Measurements from ENCODE around the gene LMF1.
"Not testable (repeated sequence)": the region's sequence is repeated elsewhere in the genome, so short reads cannot be mapped to it uniquely, and the experiment has no call there.

LMF1 gene

GRCh38 chr16:889586-889985 is 81.2 kb downstream of the LMF1 start:
- H3K36me3 ChIP-seq (ENCODE audit: insufficient read depth, insufficient read length, low read length), result peaks cover 5% of the 10 kb centered on the region
- no peak for TF ChIP-seq YY1 (IDR thresholded peaks at IDR 0.05; ENCODE audit: insufficient read depth, insufficient read length)
- no peak for TF ChIP-seq ZNF274 (IDR thresholded peaks at IDR 0.05; ENCODE audit: low read depth, low read length)
- TF ChIP-seq SUZ12 (IDR thresholded peaks at IDR 0.05; ENCODE audit: extremely low read depth, insufficient read depth, insufficient read length), result no peak
- peaks cover 5% of the 10 kb centered on the region for H3K9me3 ChIP-seq (ENCODE audit: insufficient read depth, low read length)
- H3K9ac ChIP-seq (ENCODE audit: insufficient read length, low read depth), result no peak overlapping the region
- DNase-seq (ENCODE audit: low read depth, low spot score), result no peak
- peaks cover 22% of the 10 kb centered on the region for H3K4me1 ChIP-seq (ENCODE audit: insufficient read depth, insufficient read length)
- H3K27me3 ChIP-seq (ENCODE audit: insufficient read depth, insufficient read length), result no peaks in the 10 kb centered on the region
- no peak overlapping the region for H3K4me3 ChIP-seq (ENCODE audit: insufficient read length, low read depth)

GRCh38 chr16:888901-889570 is 81.7 kb downstream of the LMF1 start:
- Histone ChIP-seq H3K27me3 (ENCODE audit: insufficient read depth, insufficient read length) (no peaks in the 10 kb centered on the region), H3K9me3 (ENCODE audit: insufficient read depth, low read length) (peaks cover 10% of the 10 kb centered on the region), H3K9ac (ENCODE audit: insufficient read length, low read depth) (no peak overlapping the region), H3K4me1 (ENCODE audit: insufficient read depth, insufficient read length) (peaks cover 19% of the 10 kb centered on the region), H3K4me3 (ENCODE audit: insufficient read length, low read depth) (no peak overlapping the region), H3K36me3 (ENCODE audit: insufficient read depth, insufficient read length, low read length) (peaks cover 5% of the 10 kb centered on the region)
- TF ChIP-seq ZNF274 (IDR thresholded peaks at IDR 0.05; ENCODE audit: low read depth, low read length), result no peak
- no peak for TF ChIP-seq SUZ12 (IDR thresholded peaks at IDR 0.05; ENCODE audit: extremely low read depth, insufficient read depth, insufficient read length)
- TF ChIP-seq YY1 (IDR thresholded peaks at IDR 0.05; ENCODE audit: insufficient read depth, insufficient read length), result no peak
- DNase-seq (ENCODE audit: low read depth, low spot score), result no peak

- not testable (repeated sequence) for H3K36me3 ChIP-seq (ENCODE audit: insufficient read depth, insufficient read length, low read length); H3K9ac ChIP-seq (ENCODE audit: insufficient read length, low read depth); H3K4me3 ChIP-seq (ENCODE audit: insufficient read length, low read depth); DNase-seq (ENCODE audit: low read depth, low spot score); H3K27me3 ChIP-seq (ENCODE audit: insufficient read depth, insufficient read length)
- H3K4me1 ChIP-seq (ENCODE audit: insufficient read depth, insufficient read length), result peaks cover 19% of the 10 kb centered on the region
- H3K9me3 ChIP-seq (ENCODE audit: insufficient read depth, low read length), result peaks cover 16% of the 10 kb centered on the region
These were observed 82.3 kb downstream of the LMF1 start for GRCh38 chr16:888456-888855.

- Histone ChIP-seq H3K36me3 (ENCODE audit: insufficient read depth, insufficient read length, low read length) (peaks cover 5% of the 10 kb centered on the region), H3K9ac (ENCODE audit: insufficient read length, low read depth) (no peak overlapping the region), H3K27me3 (ENCODE audit: insufficient read depth, insufficient read length) (no peaks in the 10 kb centered on the region), H3K4me1 (ENCODE audit: insufficient read depth, insufficient read length) (peaks cover 19% of the 10 kb centered on the region), H3K9me3 (ENCODE audit: insufficient read depth, low read length) (peaks cover 21% of the 10 kb centered on the region), H3K4me3 (ENCODE audit: insufficient read length, low read depth) (no peak overlapping the region)
- DNase-seq (ENCODE audit: low read depth, low spot score), result no peak
- TF ChIP-seq SUZ12 (IDR thresholded peaks at IDR 0.05; ENCODE audit: extremely low read depth, insufficient read depth, insufficient read length) (no peak), YY1 (IDR thresholded peaks at IDR 0.05; ENCODE audit: insufficient read depth, insufficient read length) (no peak), ZNF274 (IDR thresholded peaks at IDR 0.05; ENCODE audit: low read depth, low read length) (no peak)
These were observed 82.9 kb downstream of the LMF1 start for GRCh38 chr16:887846-888245.

GRCh38 chr16:886802-887731 is 83.7 kb downstream of the LMF1 start:
- no peak overlapping the region for H3K4me3 ChIP-seq (ENCODE audit: insufficient read length, low read depth)
- H3K27me3 ChIP-seq (ENCODE audit: insufficient read depth, insufficient read length), result no peaks in the 10 kb centered on the region
- peaks cover 17% of the 10 kb centered on the region for H3K4me1 ChIP-seq (ENCODE audit: insufficient read depth, insufficient read length)
- H3K36me3 ChIP-seq (ENCODE audit: insufficient read depth, insufficient read length, low read length), result peaks cover 5% of the 10 kb centered on the region
- no peak for DNase-seq (ENCODE audit: low read depth, low spot score)
- peaks cover 21% of the 10 kb centered on the region for H3K9me3 ChIP-seq (ENCODE audit: insufficient read depth, low read length)
- TF ChIP-seq ZNF274 (IDR thresholded peaks at IDR 0.05; ENCODE audit: low read depth, low read length) (no peak), SUZ12 (IDR thresholded peaks at IDR 0.05; ENCODE audit: extremely low read depth, insufficient read depth, insufficient read length) (no peak), YY1 (IDR thresholded peaks at IDR 0.05; ENCODE audit: insufficient read depth, insufficient read length) (no peak)
- peak overlapping the region; percentile 42 for H3K9ac ChIP-seq (ENCODE audit: insufficient read length, low read depth)

GRCh38 chr16:886084-886543 is 84.7 kb downstream of the LMF1 start:
- Histone ChIP-seq H3K9me3 (ENCODE audit: insufficient read depth, low read length) (peaks cover 21% of the 10 kb centered on the region), H3K27me3 (ENCODE audit: insufficient read depth, insufficient read length) (no peaks in the 10 kb centered on the region), H3K36me3 (ENCODE audit: insufficient read depth, insufficient read length, low read length) (no peaks in the 10 kb centered on the region), H3K4me3 (ENCODE audit: insufficient read length, low read depth) (no peak overlapping the region), H3K4me1 (ENCODE audit: insufficient read depth, insufficient read length) (peaks cover 17% of the 10 kb centered on the region), H3K9ac (ENCODE audit: insufficient read length, low read depth) (peak overlapping the region; percentile 32)
- TF ChIP-seq ZNF274 (IDR thresholded peaks at IDR 0.05; ENCODE audit: low read depth, low read length), result no peak
- no peak for TF ChIP-seq SUZ12 (IDR thresholded peaks at IDR 0.05; ENCODE audit: extremely low read depth, insufficient read depth, insufficient read length)
- TF ChIP-seq YY1 (IDR thresholded peaks at IDR 0.05; ENCODE audit: insufficient read depth, insufficient read length), result no peak
- DNase-seq (ENCODE audit: low read depth, low spot score), result no peak

- Histone ChIP-seq H3K9me3 (ENCODE audit: insufficient read depth, low read length) (peaks cover 21% of the 10 kb centered on the region), H3K4me1 (ENCODE audit: insufficient read depth, insufficient read length) (peaks cover 11% of the 10 kb centered on the region), H3K9ac (ENCODE audit: insufficient read length, low read depth) (no peak overlapping the region), H3K36me3 (ENCODE audit: insufficient read depth, insufficient read length, low read length) (no peaks in the 10 kb centered on the region), H3K27me3 (ENCODE audit: insufficient read depth, insufficient read length) (no peaks in the 10 kb centered on the region), H3K4me3 (ENCODE audit: insufficient read length, low read depth) (no peak overlapping the region)
- TF ChIP-seq ZNF274 (IDR thresholded peaks at IDR 0.05; ENCODE audit: low read depth, low read length), result no peak
- TF ChIP-seq YY1 (IDR thresholded peaks at IDR 0.05; ENCODE audit: insufficient read depth, insufficient read length), result no peak
- TF ChIP-seq SUZ12 (IDR thresholded peaks at IDR 0.05; ENCODE audit: extremely low read depth, insufficient read depth, insufficient read length), result no peak
- DNase-seq (ENCODE audit: low read depth, low spot score), result no peak
These were observed 85.4 kb downstream of the LMF1 start for GRCh38 chr16:885391-885790.
